Tibial nerve (tissue), 4 donors: Measurements from ENCODE around the gene FUT8.

Experiments
- CTCF ChIP-seq, 5 experiments: fragments of 200-600 bp in 3 of 5; fragments of 450-650 bp in 2 of 5; sonication (generic) in 3 of 5; IDR thresholded peaks; one replicate each; pipeline ENCODE4 v1.5.1; 2016 to 2019; ENCODE audit warnings: antibody characterized with exemption in 5 of 5, mild to moderate bottlenecking in 3 of 5, moderate library complexity in 2 of 5
- EP300 ChIP-seq, 2 donors: sonication (generic); formaldehyde crosslinking; IDR thresholded peaks; one replicate each; pipeline ENCODE4 v1.6.1; 2017; ENCODE audit warnings: antibody characterized with exemption in 2 of 2, mild to moderate bottlenecking in 1 of 2
- POLR2A ChIP-seq, 2 donors: fragments of 450-650 bp; IDR thresholded peaks; one replicate each; pipeline ENCODE4 v1.6.1; 2017; ENCODE audit warnings: antibody characterized with exemption in 2 of 2, mild to moderate bottlenecking in 2 of 2, moderate library complexity in 2 of 2

- TF ChIP-seq CTCF (IDR thresholded peaks at IDR 0.05) (no peak), EP300 (IDR thresholded peaks at IDR 0.05) (no peak), POLR2A (IDR thresholded peaks at IDR 0.05) (no peak)
These were observed 216.1 kb downstream of the FUT8 start for GRCh38 chr14:65628664-65629063.
